ENCODE measurements around the gene CHST2.

CHST2 gene

GRCh38 chr3:143081365-143081764, 38.2 kb upstream of the CHST2 start:
- DNase-seq (ENCODE audit: low read depth): no peak
- no peak overlapping the region for H3K4me3 ChIP-seq (ENCODE audit: low read length)
- TF ChIP-seq CTCF (conservative IDR thresholded peaks at IDR 0.05; ENCODE audit: low read depth, low read length): no peak

- DNase-seq (ENCODE audit: low read depth): no peak
Measured at GRCh38 chr3:143081844-143082778, 37.5 kb upstream of the CHST2 start.

GRCh38 chr3:143083781-143084180, 35.8 kb upstream of the CHST2 start:
- no peak for TF ChIP-seq CTCF (conservative IDR thresholded peaks at IDR 0.05; ENCODE audit: low read depth, low read length)

More at GRCh38 chr3:143081844-143082778, 37.5 kb upstream of the CHST2 start:
- no peak for TF ChIP-seq CTCF (conservative IDR thresholded peaks at IDR 0.05; ENCODE audit: low read depth, low read length)
- H3K4me3 ChIP-seq (ENCODE audit: low read length): no peak overlapping the region

GRCh38 chr3:143084856-143085731, 34.5 kb upstream of the CHST2 start:
- DNase-seq (ENCODE audit: low read depth): no peak
- H3K4me3 ChIP-seq (ENCODE audit: low read length): no peak overlapping the region
- TF ChIP-seq CTCF (conservative IDR thresholded peaks at IDR 0.05; ENCODE audit: low read depth, low read length): no peak

More at GRCh38 chr3:143083781-143084180, 35.8 kb upstream of the CHST2 start:
- H3K4me3 ChIP-seq (ENCODE audit: low read length): no peak overlapping the region
- no peak for DNase-seq (ENCODE audit: low read depth)

GRCh38 chr3:143088835-143089234, 30.7 kb upstream of the CHST2 start:
- no peak overlapping the region for H3K4me3 ChIP-seq (ENCODE audit: low read length)
- no peak for TF ChIP-seq CTCF (conservative IDR thresholded peaks at IDR 0.05; ENCODE audit: low read depth, low read length)
- DNase-seq (ENCODE audit: low read depth): no peak

GRCh38 chr3:143089965-143090364, 29.6 kb upstream of the CHST2 start:
- DNase-seq (ENCODE audit: low read depth): no peak
- TF ChIP-seq CTCF (conservative IDR thresholded peaks at IDR 0.05; ENCODE audit: low read depth, low read length): no peak
- no peak overlapping the region for H3K4me3 ChIP-seq (ENCODE audit: low read length)
